WERI-Rb-1 (cell line): Measurements from ENCODE around the gene LOXL1.

Experiments used
- DNase-seq: peaks from one replicate; pipeline ENCODE4 v3.0.0-alpha.2; 2020
- H3K27ac ChIP-seq: fragments of 250-450 bp; sonication (Bioruptor Pico); 2 replicates; pipeline ENCODE4 v1.5.1; 2020; ENCODE audit warnings: mild to moderate bottlenecking, moderate library complexity
- H3K27me3 ChIP-seq: fragments of 250-450 bp; sonication (Bioruptor Pico); 2 replicates; pipeline ENCODE4 v1.5.1; 2021; ENCODE audit warnings: mild to moderate bottlenecking, low read depth, moderate library complexity; ENCODE audit not compliant: insufficient read depth, severe bottlenecking
- H3K36me3 ChIP-seq: fragments of 250-450 bp; sonication (Bioruptor Pico); 2 replicates; pipeline ENCODE4 v1.5.1; 2020; ENCODE audit warnings: mild to moderate bottlenecking, moderate library complexity
- H3K4me3 ChIP-seq: 2 replicates; pipeline ENCODE4 v1.5.1; 2011; ENCODE audit warnings: low read depth, mild to moderate bottlenecking, control low read depth, low read length
- H3K9me3 ChIP-seq: fragments of 250-450 bp; sonication (Bioruptor Pico); 2 replicates; pipeline ENCODE4 v1.5.1; 2021; ENCODE audit warnings: mild to moderate bottlenecking, moderate library complexity; ENCODE audit not compliant: severe bottlenecking
- TF ChIP-seq, protein P1 (sequence below): IDR thresholded peaks from 2 replicates; pipeline ENCODE4 v1.5.1; 2011; ENCODE audit warnings: low read depth, mild to moderate bottlenecking, control low read depth, inconsistent platforms, low read length

LOXL1 gene

DNA sequence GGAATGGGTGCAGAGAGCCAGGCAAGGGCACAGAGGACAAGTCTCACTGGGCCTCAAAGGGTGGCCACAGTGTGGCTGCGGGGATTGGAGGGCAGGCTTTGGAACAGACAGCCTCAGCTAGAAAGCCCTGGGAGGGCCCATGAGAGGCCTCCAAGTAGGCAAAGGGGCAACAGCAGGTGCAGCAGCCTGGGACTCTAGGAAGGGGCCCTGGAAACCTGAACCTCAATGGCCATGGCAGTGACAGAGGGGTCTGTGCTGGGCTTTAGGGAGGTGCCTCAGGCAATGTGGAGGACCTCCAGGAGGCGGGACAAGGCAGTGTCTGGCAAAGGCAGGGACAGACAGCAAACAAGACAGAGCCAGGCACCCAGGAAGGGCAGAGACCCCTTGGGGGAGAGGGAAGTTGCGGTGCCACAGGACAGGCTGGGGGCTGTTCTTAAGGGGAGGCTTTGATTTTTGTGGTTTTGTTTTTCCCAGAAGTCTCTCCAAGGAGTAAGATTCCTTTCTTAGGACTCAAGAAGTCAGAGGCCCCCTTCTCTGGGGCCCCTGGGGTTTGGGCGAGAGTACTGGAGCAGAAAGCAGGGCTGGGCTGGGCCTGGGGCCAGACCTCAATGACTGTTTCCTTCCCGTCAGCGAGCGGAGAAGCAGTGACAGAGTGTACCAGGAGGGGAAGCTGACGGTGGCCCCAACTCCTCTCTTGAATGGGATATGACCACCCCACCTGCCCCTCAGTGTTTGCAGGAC, 56.1 kb downstream of the LOXL1 start:
- H3K27ac ChIP-seq: no peak overlapping the region; the same call in 1 of the 2 replicates
- H3K27me3 ChIP-seq: no peaks in the 10 kb centered on the region
- no peak for DNase-seq
- H3K9me3 ChIP-seq: no peaks in the 10 kb centered on the region
- no peaks in the 10 kb centered on the region for H3K36me3 ChIP-seq
- H3K4me3 ChIP-seq: no peak overlapping the region
- TF ChIP-seq, protein P1, sequence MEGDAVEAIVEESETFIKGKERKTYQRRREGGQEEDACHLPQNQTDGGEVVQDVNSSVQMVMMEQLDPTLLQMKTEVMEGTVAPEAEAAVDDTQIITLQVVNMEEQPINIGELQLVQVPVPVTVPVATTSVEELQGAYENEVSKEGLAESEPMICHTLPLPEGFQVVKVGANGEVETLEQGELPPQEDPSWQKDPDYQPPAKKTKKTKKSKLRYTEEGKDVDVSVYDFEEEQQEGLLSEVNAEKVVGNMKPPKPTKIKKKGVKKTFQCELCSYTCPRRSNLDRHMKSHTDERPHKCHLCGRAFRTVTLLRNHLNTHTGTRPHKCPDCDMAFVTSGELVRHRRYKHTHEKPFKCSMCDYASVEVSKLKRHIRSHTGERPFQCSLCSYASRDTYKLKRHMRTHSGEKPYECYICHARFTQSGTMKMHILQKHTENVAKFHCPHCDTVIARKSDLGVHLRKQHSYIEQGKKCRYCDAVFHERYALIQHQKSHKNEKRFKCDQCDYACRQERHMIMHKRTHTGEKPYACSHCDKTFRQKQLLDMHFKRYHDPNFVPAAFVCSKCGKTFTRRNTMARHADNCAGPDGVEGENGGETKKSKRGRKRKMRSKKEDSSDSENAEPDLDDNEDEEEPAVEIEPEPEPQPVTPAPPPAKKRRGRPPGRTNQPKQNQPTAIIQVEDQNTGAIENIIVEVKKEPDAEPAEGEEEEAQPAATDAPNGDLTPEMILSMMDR: no peak

DNA sequence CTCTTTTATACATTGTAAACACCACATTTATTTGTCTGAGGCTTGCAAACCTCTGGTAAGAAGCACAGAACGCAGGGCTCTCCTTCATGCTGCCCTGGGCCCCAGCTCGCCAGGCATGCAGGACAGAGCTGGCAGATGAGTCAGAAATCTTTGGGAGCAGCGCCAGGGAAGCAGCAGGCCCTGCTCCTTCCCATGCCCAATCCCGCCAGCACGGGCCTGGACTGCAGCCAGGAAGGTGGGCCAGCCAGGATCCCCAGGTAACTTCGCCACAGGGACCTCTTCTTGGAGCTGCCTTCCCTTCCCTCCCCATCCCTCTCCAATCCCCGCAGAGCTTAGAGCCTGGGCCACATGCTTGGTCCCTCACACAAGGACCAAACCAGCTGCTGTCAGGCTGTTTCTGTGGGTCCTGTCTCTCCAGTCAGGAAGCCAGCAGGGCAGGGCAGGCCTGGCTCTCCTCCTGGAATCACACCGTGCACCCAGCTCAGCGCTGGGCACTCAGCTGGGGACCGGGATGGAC, 57.0 kb downstream of the LOXL1 start:
- no peaks in the 10 kb centered on the region for H3K36me3 ChIP-seq
- no peak overlapping the region for H3K4me3 ChIP-seq
- DNase-seq: no peak
- H3K27me3 ChIP-seq: no peaks in the 10 kb centered on the region
- H3K9me3 ChIP-seq: no peaks in the 10 kb centered on the region
- no peak overlapping the region for H3K27ac ChIP-seq
- TF ChIP-seq, protein P1: no peak

DNA sequence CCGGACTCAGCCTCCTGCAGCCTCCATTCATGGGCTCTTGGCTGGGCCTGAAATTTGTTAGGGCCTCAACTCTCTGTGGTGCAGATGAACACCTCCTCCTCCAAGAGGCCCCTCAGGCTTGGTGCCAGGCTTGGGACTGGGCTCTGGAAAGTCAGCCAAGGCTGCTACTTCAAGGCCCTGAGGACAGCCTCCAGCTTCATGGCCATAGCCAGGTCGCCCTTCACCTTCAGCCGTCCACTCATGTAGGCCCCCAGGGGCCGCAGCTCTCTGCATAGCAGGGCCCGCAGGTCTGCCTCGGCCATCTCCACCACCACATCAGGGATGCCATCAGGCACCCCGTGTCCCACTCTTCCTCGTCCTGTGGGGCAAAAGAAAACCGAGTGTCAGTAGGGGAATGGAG, 57.5 kb downstream of the LOXL1 start:
- Histone ChIP-seq H3K36me3 (no peaks in the 10 kb centered on the region), H3K9me3 (no peaks in the 10 kb centered on the region)
- TF ChIP-seq, protein P1: no peak

DNA sequence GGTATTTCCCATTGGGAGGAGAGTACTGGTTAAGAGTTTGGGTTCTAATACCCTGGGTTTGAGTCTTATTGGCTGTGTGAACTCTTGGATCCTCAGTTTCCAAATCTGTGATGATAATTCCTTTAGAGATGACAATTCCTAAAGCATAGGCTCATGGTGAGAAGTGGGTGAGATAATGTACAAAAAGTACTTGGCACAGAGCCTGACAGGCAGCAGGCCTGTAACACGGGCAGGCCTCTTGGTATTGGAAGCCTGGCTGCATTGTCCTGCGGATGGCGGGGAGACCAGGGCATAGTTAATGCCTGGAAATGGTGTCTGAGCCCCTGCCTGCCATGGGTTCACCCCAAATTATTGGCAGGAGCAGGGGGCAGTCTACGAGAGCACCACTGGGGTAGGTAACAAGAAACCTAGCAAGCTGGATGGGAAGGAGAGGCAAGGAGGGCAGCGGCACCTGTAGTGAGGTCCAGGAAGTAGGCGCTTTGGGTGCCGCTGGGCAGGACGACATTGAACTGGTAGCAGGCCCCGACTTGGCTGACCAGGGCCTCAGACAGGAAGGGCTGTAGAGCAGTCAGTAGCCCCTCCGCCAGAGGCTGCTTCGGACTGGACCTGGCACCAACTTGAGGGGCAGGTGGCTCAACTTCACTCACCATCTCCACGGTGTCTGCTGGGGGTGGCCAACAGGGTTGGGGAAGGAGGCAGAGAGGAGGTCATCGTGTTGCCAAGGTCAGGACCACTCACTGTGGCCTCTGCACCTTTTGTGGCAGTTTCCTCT, 58.1 kb downstream of the LOXL1 start:
- Histone ChIP-seq H3K27ac (no peak overlapping the region), H3K9me3 (no peaks in the 10 kb centered on the region), H3K4me3 (no peak overlapping the region), H3K27me3 (no peaks in the 10 kb centered on the region), H3K36me3 (no peaks in the 10 kb centered on the region)
- TF ChIP-seq, protein P1: no peak
- DNase-seq: no peak

More for the DNA sequence above, 57.5 kb downstream of the LOXL1 start:
- no peak overlapping the region for H3K4me3 ChIP-seq
- no peak for DNase-seq
- H3K27me3 ChIP-seq: no peaks in the 10 kb centered on the region
- H3K27ac ChIP-seq: no peak overlapping the region

DNA sequence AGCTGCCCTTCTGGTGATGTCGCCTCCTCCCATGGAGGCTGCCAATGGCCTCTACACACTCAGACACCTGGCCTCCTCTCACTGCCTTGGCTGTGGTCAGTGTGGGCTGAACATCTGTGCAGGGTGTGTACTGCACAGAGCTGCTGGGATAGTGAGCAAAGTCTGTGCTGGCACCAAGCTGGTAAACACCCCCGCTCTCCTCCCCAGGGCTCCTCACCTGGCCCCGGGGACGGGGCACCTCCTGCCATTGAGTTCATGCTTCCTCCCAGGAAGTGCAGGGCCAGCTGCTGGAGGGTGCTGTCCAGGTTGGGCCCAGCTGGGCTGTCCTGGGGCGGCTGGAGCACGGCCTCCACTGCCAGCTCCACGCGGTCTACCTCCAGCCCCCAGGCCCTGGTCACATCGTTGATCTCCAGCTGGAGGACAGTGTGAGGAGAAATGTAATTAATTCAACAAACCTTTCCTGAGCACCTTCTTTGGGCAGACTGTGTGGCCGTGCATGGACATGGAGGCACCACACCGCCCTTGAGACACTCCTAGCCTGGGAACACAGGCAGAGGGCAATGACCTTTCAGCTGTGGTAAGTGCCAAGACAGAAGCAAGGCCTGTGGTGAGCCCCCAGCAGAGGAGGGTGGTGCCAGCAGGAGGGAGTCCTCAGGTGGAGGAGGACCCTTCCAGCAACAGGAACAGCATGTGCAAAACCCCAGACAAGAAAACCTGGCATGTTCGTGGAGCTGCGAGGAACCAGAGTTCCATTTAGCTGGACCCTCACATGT, 59.0 kb downstream of the LOXL1 start:
- no peak overlapping the region for H3K4me3 ChIP-seq
- DNase-seq: no peak
- H3K9me3 ChIP-seq: no peaks in the 10 kb centered on the region
- TF ChIP-seq, protein P1: no peak
- no peaks in the 10 kb centered on the region for H3K36me3 ChIP-seq
- H3K27ac ChIP-seq: no peak overlapping the region
- H3K27me3 ChIP-seq: no peaks in the 10 kb centered on the region
